T-helper 2 cell treated with Interferon-gamma antibody and Interleukin-4, amounts not matched to agents 100 ng/mL and 5 ng/mL, for 36 hours (primary cell): Measurements from ENCODE around the gene KIF9. TPM values are rescaled to one million over a fixed set of nuclear protein-coding genes. Genes with fewer than 3 reads are reported as not detected.
"Not testable (repeated sequence)": the region's sequence is repeated elsewhere in the genome, so short reads cannot be mapped to it uniquely, and the experiment has no call there.

Experiments used
- intact Hi-C: fragments of 100-400 bp; cut with micrococcal nuclease; formaldehyde crosslinking; loops from one replicate; pipeline ENCODE4 v1.15.1; 2023
- total RNA-seq: library from RNA; stranded (reverse); gene quantifications from 2 replicates; pipeline ENCODE4 v1.2.3, GENCODE V29; 2022

KIF9 gene
- total RNA-seq, 1 donor from 2014 or later: 2.3 TPM

- intact Hi-C loops: no loop called here
Measured at GRCh38 chr3:47193871-47194859, 88.4 kb downstream of the KIF9 start.

GRCh38 chr3:47186285-47186684, 96.3 kb downstream of the KIF9 start:
- intact Hi-C loops: no loop called here

GRCh38 chr3:47181685-47182084, 100.9 kb downstream of the KIF9 start:
- intact Hi-C loops: not testable (repeated sequence)

GRCh38 chr3:47180011-47180410, 102.6 kb downstream of the KIF9 start:
- intact Hi-C loops: not testable (repeated sequence)

Other genes starting within 250 kb of the KIF9 start
- 46.2 and 46.5 TPM in 2 replicates for gene SETD2, start 118.7 kb downstream of the KIF9 start, total RNA-seq
- 27.3 and 29.3 TPM in 2 replicates for gene KLHL18, start 145 bp upstream of the KIF9 start, total RNA-seq
- gene PTPN23, start 98.2 kb upstream of the KIF9 start, total RNA-seq: 32.7 and 35.2 TPM in 2 replicates
- 76.6 and 77.1 TPM in 2 replicates for gene SCAP, start 193.1 kb upstream of the KIF9 start, total RNA-seq
- gene ELP6, start 230.9 kb upstream of the KIF9 start, total RNA-seq: 48.6 and 51.2 TPM in 2 replicates